ENCODE data around the gene DAPK1. TPM values are rescaled to one million over a fixed set of nuclear protein-coding genes. Genes with fewer than 3 reads are reported as not detected.
A peak's percentile ranks its signal among the peaks of the same experiment; 100 is the strongest.
"Not testable (repeated sequence)": the region's sequence is repeated elsewhere in the genome, so short reads cannot be mapped to it uniquely, and the experiment has no call there.

Gene DAPK1
- total RNA-seq, 1 donor from 2014 or later: 28.9 TPM

DNA sequence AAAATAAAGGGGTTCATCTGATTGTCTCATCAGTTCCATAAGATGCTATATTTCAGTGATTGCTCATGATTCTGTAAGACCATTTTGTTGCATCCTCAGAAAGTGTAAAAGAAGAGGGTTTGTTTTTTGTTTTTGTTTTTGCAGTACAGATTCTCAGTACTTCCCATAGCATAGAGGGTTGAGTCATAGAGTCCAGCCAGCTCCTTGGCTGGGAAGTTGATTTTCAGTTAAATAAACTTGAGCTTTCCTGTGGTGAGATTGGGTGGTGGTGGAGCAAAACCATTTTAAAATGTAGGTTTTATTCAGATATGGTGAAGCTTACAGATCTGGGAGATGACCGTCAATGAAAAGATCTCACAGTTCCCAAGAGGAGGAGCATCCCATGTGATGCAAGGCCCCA lies 48.2 kb downstream of the DAPK1 start:
- DNase-seq: no peak

DNA sequence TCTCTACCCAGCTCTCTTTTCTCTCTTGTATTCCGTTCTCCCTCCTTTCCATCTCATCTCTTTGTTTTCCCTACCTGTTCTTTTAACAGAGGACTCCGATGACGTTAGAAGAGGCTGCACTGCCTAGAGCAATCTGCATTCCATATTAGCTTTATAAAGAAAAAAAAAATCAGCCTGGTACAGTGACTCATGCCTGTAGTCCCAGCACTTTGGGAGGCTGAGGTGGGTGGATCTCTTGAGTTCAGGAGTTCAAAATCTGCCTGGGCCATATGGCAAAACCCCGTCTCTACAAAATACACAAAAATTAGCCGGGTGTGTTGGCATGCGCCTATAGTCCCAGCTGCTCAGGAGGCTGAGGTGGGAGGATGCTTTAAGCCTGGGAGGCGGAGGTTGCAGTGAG lies 49.0 kb downstream of the DAPK1 start:
- DNase-seq: no peak

DNA sequence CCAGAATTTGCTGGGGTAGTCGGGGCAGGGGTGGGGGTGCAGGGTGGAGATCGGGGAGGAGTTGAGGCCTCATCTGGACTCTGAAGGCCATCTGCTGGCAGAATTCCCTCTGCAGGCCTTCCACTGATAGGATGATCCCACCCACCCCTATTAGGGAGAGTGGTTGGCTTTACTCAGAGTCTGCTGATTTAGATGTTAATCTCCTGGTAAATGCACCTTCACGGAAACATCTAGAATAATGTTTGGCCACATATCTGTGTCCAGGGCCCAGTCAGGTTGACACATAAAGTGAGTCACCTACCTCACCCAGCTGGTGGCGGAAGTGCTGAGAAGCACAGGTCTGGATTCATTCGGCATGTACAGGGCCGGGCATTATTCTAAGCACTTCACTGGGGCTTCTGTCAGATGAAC lies 50.0 kb downstream of the DAPK1 start:
- no peak for DNase-seq

DNA sequence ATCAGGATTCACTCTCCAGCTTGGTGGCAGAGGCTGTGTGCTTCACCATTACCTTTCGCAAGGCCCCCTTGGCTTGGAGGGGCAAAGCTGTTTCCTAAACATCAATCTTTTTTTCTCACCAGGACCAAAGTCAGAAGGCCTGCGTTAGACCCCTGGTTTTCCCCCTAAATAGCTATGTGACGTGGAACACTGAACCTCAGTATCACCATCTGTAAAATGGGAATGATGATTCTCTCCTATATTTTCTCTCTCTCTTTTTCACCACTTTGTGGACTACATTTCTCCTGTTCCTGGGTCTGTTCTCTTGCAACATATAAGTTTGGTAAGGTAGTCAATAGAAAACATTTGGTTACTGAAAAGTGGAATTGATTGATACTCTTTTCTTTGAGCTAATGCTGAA lies 50.5 kb downstream of the DAPK1 start:
- DNase-seq: no peak

DNA sequence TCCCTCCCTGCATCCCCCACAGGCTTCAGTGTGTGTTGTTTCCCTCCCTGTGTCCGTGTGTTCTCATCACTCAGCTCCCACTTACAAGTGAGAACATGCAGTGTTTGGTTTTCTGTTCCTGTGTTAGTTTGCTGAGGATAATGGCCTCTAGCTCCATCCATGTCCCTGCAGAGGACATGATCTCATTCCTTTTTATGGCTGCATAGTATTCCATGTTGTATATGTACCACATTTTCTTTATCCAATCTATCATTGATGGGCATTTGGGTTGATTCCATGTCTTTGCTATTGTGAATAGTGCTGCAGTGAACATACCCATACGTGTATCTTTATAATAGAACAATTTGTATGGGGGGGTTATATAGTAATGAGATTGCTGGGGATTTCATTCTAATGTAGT lies 51.4 kb downstream of the DAPK1 start:
- not testable (repeated sequence) for DNase-seq

DNA sequence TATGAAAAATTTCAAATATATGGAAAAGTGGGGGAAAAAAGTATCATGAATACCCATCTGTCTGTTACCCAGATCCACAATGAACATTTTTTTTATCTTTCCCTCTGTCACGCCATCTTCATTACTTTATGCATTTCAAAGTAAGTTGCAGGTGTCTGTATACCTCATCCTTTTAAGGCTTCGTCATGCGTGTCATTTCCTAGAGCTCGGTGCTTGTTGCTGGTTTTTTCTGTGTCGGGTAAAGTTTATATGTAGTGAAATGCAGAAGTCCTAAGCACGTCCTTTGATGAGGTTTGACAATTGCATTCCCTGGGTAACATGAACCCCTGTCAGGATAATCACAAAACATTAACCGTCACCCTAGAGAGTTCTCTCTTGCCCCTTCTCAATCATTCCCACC lies 52.1 kb downstream of the DAPK1 start:
- DNase-seq: no peak

DNA sequence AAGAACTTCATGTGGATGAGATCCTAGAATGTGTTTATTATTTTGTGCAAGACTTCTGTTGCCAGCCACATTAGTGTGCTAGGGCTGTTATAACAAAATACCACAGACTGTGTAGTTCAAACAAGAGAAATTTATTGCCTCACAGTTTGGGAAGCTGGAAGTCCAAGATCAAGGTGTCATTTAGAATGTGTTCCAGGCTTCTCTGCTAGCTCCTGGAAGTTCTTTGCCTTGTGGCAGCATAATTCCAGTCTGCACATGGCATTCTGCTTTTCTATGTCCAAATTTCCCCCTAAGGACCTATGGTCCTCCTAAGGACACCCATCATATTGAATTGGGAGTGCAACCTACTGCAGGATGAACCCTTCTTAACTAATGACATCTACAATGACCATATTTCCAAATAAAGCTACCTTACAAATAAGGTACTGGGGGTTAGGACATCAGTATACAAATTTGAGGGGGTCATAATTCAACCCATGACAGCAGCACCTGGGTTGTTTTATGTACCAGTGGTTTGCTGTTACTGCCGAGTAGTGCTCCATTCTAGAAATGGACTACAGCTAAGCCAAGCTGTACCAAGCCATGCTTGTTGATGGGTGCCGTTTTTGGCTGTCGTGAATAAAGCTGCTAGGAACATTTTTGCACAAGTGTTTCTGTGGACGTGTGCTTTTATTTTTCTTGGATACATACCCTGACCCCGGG lies 52.7 kb downstream of the DAPK1 start:
- no peak for DNase-seq

DNA sequence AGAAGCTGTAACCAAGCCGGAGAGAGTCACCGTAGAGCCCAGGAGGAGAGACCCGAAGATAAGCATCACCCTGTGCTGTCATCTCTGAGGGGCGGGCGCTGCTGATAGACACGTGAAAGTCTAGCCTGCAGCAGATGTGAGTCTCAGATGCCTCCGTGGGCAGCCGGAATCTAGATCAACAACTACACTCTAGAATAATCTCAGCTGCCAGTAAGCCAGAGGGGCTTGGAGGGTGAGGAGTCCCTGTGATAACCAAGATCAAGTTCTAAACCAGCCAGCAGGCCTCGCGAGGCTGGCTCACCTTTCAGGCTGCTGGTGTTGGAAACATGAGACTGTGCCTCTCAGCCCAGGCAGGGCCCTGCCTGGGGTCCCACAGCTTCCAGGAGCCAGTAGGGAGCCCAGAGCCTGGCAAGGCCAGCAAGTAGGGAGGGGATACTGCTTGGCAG lies 54.1 kb downstream of the DAPK1 start:
- peak; percentile 38 for DNase-seq

DNA sequence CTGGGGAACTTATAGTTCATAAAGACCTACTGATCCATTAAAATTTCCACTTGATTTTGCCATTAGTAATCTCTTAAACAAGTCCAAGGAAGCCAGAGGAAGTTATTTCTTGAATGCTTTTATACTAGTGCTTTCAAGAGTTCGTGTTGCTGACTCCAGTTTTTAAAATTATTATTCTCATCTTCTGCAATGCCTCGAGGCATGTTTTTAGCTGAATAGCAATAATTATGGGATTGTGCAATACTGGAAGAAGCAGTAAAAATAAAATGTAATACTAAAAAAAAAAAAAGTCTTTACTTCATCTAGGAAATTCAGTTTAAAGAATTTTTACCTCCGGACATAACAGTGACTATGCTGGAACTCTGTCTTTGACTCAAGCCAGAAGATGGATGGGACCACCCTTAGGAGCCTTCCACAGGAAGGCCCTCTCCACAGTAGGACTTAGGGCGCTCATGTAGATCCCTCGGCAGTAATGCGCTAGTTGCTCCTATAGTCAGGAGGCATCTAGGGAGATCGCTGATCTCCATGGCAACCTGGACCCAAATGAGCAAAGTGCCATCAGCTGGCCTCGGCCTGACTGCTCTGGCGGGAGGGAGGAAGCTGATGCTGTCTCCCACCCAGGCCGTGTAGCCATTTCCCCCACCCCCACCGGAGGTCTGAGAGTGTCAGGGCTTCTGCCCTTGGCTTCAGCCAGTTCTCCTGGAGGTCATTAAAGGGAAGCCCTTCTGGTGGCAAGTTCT lies 56.7 kb downstream of the DAPK1 start:
- no peak for DNase-seq

DNA sequence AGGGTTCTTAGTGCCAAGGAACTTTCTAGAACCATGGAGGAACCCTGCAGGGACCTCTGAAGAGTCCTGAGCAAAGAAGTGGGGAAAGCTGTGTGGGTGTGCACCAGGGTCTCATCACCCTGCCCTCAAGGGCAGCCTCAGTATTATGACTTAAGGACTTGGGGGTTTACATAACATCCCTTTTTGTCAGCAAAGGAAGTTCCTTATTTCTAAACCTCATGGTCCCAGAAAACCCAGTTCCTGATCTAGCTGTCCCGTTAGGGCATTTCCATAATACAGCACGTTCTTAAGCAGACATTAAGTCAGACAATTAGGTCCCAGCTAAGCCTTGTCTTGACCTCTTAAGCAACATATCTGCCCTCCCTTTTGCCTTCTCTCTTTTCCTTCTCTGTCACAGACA lies 57.3 kb downstream of the DAPK1 start:
- DNase-seq: no peak

DNA sequence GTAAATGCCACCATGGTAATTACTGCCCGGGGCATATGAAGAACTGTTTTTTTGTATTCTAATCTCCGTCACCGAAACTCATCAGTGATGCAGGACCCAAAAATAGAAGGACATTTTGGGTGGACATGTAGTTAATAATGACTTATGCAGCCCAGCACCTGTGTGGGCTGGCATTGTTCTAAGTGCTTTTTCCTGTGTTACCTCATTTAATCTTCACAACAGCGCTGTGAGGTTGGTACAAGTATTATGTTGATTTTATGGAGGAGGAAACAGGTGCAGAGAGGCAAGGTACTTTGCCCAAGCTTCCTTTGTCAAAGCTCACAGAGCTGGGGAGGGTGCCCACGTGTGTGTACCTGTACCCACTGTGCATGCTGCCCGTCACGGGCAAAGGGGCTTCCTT lies 58.4 kb downstream of the DAPK1 start:
- DNase-seq: no peak

DNA sequence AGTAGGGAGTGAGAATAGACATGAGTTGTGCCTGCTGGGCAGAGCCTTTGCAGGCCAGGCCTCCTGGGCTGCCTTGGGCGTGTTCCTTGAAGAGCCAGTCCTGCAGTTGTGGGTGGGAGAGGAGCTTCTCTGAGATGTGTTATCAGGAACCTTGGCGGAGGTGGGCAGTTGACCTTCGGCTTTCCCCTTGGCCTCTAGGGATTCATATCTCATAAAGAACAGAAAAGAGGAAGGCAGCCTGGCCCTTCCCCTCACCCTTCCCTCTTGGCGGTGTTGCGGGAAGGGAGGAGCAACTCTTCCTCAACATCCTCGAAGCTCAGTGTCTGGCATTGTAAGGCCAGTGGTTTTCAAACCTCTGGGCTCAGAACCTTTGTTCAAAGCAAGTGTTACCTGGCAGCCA lies 59.2 kb downstream of the DAPK1 start:
- no peak for DNase-seq

DNA sequence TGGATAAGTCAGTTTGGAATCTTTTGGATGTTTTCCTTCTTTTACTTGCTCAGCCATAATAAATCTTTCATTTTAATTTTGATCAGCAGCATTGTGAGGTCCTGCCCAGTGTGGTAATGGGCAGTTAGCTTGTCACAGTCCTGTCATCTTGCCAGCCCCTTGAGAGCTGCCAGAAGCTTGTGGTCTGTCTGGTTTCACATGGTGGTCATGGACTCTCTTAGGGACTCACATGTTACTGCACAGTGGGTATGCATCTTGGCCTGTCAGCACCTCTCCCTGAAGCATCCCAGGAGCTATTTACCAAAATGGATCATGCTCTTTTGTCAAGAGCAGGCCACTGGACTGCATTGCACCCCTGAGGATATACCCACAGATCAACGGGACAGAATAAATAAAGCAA lies 60.3 kb downstream of the DAPK1 start:
- DNase-seq: no peak

DNA sequence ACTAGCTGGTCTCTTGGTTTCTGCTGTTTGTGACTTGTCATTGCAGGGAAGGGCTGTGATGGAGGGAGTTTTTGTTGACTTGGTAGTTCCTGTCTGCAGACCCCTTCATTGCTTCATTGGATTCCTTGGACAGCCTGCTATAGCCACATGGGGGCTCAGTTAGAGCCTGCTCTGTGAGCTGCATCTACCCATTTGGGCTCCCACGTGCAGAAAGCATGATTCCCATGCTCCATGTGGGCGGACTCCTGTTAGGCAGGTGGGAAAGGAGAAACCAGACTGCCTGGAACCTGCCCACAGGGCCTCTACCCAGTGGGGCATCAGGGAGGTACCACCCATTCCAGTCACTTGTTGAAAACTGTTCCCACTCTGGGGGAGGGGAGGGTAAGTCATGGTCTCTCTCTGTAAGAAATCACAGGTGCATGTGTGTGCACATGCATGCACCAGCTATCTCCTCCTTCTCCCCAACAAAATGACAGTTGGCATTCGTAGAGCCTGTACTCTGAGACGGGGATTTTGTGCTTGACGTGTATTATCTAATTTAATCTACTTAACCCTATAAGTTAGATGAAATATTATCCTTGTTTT lies 61.0 kb downstream of the DAPK1 start:
- no peak for DNase-seq

DNA sequence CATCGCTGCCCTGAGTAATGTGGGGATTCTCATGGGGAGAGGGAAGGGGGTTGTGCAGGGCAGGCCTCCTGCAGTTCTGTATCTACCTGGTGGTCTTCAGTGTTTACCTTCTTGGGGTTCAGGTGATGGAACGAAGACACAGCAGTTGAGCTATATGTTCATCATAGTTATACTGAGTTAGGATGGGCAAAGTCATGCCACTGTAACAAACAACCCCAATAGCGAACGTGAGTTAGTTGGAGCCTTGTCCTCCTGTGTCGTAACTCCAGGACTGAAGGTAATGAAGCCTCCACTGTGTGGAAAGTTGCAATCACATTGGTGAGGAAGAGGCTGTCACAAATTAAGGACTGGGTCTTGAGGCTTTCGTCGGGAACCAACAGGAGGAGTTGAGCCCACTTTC lies 64.4 kb downstream of the DAPK1 start:
- no peak for DNase-seq

DNA sequence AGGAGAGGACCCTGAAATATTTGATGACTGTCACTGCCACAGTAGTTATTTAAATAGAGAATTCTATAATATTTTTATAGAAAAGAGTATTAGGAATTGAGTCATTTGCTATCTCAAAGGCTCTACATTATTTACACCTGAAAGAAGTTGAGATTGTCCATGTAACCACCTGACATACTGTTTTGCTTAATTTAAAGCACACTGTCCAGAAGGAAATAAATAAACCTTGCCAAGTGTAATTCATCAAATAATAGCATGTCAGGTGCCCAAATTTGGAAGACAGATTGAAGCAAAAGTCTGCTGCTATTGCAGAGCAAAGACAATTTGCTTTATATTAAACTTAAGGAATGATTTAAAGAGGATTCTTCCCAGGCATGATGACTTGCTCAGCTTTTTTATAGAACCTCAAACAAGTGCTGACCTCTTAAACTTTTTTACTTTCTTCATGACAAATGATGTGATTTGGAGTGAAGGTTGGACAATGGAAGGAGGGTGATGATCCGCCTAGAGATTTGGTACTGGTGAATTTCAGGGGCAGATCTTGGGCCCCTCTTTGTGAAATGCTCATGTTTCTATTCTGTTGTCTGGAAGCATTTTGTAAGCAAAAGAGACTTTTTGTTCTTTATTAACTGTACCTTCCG lies 65.0 kb downstream of the DAPK1 start:
- DNase-seq: no peak

DNA sequence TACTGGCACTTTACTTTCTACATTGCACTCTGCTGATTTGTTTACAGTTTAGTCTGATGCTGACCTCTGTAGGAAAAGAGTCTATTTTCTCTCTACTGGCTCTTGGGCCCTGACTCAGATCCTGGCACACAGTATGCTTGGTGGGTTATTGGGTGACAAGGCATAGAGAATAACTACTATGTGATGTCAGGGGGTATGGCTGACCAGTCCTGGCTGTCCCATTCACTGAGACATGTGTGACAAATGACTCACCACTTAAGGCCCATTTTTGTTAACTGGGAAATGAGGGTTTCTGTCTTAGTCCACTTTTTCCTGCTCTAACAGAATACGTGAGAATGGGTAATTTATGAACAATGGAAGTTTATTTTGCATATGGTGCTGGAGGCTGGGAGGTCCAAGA lies 66.4 kb downstream of the DAPK1 start:
- DNase-seq: no peak

DNA sequence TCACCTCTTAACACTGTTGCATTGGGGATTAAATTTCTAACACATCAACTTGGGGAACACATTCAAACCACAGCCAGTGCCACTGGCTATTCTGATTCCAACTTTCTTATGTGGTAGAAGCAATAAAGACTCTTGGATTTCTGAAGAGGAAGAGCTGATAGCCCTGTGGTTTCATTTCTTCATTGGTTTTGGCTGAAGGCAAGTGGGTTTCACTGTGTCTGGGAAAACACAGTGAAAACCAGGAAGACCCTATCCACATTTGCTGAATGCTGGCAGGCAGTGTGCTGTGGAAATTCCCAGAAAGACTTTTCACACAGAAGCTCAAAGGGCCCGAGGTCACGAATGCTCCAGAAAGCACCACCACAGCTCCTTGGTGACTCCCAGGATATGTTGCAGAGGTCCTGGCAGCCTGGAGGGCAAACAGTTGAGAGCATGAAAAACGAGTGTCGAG lies 67.1 kb downstream of the DAPK1 start:
- DNase-seq: no peak

DNA sequence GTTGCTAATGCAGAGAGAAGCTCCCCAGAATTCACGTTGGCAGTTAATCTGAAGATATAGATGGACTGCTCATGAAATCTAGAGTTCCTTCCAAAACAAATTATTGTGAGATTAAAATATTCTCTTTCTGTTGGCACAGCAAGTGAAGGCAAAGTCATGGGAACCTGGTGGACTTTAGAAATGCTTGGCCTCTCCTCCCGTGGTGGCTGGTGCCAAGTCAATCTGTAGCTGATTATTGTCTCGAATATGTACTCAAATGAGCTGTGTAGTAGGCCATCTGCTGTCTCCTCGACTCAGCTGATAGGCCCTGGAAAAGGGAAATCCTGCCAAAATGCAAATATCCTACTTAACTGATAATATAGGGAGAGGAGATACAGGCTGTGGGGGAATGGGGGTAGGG lies 69.3 kb downstream of the DAPK1 start:
- DNase-seq: peak; percentile 86

DNA sequence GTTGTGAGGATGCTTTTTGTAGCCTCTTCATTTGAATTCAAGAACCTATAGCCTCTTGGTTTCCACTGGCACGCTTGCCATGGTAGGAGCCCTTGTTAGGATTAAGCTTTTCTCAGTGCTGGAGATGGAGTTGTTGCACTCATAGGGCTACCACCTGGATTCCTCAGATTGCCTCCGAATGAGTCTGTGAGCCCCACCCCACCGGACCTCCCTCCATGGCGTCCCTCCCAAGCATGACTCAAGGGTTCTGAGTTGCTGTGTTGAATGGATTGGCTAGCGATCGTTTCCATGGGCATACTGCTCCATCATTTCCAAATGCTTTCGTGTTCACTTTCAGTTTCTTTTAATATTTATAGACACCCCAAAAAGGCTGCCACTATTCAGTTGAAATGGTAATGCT lies 69.9 kb downstream of the DAPK1 start:
- no peak for DNase-seq

DNA sequence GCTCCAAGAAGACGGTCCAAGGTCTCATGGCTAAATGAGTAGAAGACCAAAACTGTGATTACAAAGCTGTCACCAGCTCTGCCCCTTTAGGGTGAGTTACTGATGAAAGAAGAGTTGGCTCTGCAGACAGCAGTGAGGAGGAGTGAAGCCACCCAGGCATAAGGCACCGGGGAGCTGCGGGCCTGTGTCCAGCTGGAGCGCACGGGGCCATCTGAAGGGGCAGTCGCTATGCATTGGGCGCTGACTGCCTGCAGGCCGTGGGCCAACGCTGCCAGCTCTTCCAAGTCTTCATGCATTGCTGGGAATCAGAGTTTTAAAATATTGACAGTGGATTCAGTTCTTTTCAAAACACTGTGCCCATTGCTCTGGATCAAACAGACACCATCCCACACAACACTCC lies 70.3 kb downstream of the DAPK1 start:
- peak; percentile 57 for DNase-seq

DNA sequence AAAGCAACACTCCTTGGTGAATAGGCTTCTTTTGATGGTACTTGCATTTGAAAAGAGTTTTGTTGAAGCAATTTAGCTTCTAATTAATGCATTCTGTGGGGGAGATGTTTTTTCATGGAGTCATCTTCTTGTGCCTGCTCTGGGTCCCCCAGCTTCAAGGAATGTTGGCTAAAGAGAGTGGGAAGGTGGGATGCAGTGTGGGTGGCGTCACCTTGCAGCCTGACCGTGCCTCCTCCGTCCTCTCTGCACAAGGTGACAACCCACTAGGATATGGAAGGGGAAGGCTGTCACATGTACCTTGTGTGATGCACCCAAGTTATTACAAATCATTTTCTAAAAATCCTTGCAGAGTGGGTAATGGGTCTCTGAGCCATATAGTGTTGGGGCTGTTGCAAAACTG lies 70.7 kb downstream of the DAPK1 start:
- no peak for DNase-seq

DNA sequence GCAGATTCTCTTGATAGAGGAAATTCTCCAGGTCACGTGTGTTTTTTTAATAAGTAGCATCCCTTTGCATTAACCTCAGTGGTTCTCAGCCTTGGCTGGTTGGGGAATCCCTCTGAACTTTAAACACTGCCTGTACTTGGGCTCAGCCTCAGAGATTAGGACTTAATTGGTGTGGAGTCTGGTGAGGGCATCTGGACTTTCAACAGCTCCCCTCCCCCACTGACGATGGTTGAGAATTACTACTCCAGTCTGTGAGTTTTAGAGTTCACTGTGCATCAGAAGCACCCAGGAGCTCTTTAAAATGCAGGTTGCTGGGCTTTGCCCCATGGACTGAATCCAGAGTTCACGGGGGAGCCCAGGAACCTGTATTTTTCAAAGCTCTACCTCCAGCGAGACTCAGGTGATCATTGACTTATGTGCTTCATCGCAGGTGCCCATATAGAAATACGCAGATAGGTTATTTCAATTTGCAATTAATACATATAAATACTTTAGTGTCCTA lies 71.4 kb downstream of the DAPK1 start:
- DNase-seq: peak; percentile 33

All from tongue (tissue), 2 donors.